NCI-H2171 (cell line): ENCODE measurements around the gene DNAH12.

Experiments
- DNase-seq: peaks from one replicate; lab custom pipeline; 2025; lab: John Stamatoyannopoulos, UW

Gene DNAH12

GRCh38 chr3:57544181-57545125, at the start of gene DNAH12:
Gene DNAH12 (minus strand): TSS chr3:57544344. CDS start chr3:57542870, 1,474 bp downstream.
- DNase-seq, result peak; percentile 48

GRCh38 chr3:57592306-57592705, 48.2 kb upstream of the DNAH12 start:
- DNase-seq, result no peak

GRCh38 chr3:57587905-57588304, 43.8 kb upstream of the DNAH12 start:
- DNase-seq, result no peak

- no peak for DNase-seq
Observed at GRCh38 chr3:57586778-57587177, 42.6 kb upstream of the DNAH12 start.

GRCh38 chr3:57583544-57583943, 39.4 kb upstream of the DNAH12 start:
- DNase-seq, result no peak

- DNase-seq, result no peak
Observed at GRCh38 chr3:57582474-57583168, 38.5 kb upstream of the DNAH12 start.

GRCh38 chr3:57577801-57578200, 33.7 kb upstream of the DNAH12 start:
- no peak for DNase-seq

- no peak for DNase-seq
Observed at GRCh38 chr3:57575966-57576626, 32.0 kb upstream of the DNAH12 start.

GRCh38 chr3:57572096-57572495, 28.0 kb upstream of the DNAH12 start:
- DNase-seq, result no peak

- DNase-seq, result no peak
Observed at GRCh38 chr3:57570878-57571277, 26.7 kb upstream of the DNAH12 start.

- no peak for DNase-seq
Observed at GRCh38 chr3:57569859-57570450, 25.8 kb upstream of the DNAH12 start.

GRCh38 chr3:57559526-57559925, 15.4 kb upstream of the DNAH12 start:
- DNase-seq, result no peak

- no peak for DNase-seq
Observed at GRCh38 chr3:57557085-57557537, 13.0 kb upstream of the DNAH12 start.

GRCh38 chr3:57556459-57557084, 12.4 kb upstream of the DNAH12 start:
- DNase-seq, result no peak

- DNase-seq, result peak; percentile 61
Observed at GRCh38 chr3:57555738-57556458, 11.8 kb upstream of the DNAH12 start, which contains the start of gene PDE12. Gene PDE12 (plus strand): TSS chr3:57556274. CDS start chr3:57556380, 106 bp downstream.

GRCh38 chr3:57555306-57555705, 11.2 kb upstream of the DNAH12 start:
- DNase-seq, result no peak

GRCh38 chr3:57546616-57547015, 2.5 kb upstream of the DNAH12 start:
- no peak for DNase-seq

GRCh38 chr3:57545636-57546268, 1.6 kb upstream of the DNAH12 start:
- no peak for DNase-seq

- no peak for DNase-seq
Observed at GRCh38 chr3:57538465-57538864, 5.7 kb downstream of the DNAH12 start.

- no peak for DNase-seq
Observed at GRCh38 chr3:57530071-57530608, 14.0 kb downstream of the DNAH12 start.
